NCI-H1930 (cell line): ENCODE results near the gene IL4R.
"Not testable (repeated sequence)": the region's sequence is repeated elsewhere in the genome, so short reads cannot be mapped to it uniquely, and the experiment has no call there.

ENCODE experiments used
- DNase-seq, 2 experiments: peaks; one replicate each; lab custom pipeline; 2025; lab: John Stamatoyannopoulos, UW

IL4R gene

DNA sequence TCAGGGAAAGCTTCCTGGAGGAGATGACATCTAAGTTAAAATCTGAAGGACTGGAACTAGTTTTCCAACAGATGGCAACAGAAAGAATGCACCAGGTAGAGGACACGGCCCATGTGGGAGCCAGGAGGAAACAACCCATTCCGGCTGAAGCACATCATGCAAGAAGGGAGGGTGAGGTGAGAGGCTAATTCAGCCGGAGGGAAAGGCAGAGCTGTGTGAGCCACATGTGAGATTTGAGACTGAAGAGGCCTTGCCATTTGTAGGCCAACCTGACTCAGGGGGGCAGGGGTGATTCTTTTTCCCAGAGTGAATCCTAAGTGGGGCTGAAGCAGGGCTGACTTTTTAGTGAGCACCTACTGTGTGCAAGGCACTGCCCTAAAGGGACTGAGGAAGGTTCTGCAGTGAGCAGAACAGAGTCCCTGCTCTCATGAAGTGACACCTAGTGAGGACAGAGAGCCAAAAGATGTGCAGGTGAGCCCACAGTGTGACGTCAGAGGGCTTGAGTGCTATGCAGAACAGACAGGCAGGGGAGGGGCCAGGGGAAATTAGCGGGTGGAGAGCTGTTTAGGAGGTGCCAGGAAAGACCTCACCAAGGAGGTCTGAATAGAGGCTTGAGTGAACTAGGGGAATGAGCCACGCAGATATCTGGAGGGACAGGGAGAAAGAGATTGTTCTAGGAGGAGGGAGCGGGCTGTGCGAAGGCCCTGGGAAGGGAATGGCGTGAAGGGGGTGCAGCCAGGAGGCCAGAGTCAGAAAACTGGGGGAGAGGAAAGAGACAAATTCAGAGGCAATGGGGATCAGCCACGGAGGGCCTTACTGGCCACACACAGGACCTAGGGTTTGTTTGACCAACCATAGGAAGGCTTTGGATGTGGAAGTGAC lies 68.4 kb downstream of the IL4R start:
- DNase-seq: no peak

- DNase-seq: no peak
Observed at GRCh38 chr16:27383556-27384243, 69.9 kb downstream of the IL4R start.

- no peak for DNase-seq
Observed at GRCh38 chr16:27384425-27384824, 70.7 kb downstream of the IL4R start.

GRCh38 chr16:27385398-27385797 lies 71.6 kb downstream of the IL4R start:
- no peak for DNase-seq

DNA sequence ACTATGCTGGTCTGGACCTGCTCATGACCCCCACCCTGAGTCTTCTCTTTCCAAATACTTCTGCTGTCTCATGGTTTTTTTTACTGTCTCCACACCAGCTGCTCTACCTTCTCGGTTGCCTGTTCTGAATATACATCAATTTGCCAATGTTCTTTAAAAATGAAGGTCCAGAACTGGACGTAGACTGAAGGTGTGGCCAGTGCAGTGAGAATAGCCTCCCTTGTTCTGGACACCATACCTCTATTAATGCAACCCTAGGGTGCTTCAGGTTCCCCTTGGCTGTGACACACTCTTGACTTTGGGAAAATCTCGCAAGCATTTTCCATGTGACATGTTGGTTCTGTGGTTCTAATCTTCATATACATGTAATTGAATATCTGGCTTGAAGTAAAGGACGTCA lies 72.9 kb downstream of the IL4R start:
- DNase-seq: no peak

DNA sequence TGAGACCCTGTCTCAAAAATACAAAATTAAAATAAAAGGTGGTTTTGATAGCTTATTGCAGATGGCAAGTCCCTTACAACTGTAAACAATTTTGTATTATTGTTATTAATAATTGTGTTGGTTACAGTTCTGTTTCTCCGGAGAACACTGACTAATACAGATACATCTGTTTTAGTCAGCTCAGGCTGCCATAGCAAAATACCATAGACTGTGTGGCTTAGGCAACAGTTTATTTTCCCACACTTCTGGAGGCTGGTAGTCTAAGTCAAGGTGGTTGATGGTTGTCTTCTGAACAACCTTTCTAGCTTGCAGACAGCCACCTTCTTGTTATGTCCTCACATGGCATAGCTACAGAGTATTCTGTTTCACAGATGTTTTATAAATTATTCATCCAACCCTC lies 74.0 kb downstream of the IL4R start:
- DNase-seq: no peak

GRCh38 chr16:27389272-27389961 lies 75.6 kb downstream of the IL4R start:
- DNase-seq: no peak

DNA sequence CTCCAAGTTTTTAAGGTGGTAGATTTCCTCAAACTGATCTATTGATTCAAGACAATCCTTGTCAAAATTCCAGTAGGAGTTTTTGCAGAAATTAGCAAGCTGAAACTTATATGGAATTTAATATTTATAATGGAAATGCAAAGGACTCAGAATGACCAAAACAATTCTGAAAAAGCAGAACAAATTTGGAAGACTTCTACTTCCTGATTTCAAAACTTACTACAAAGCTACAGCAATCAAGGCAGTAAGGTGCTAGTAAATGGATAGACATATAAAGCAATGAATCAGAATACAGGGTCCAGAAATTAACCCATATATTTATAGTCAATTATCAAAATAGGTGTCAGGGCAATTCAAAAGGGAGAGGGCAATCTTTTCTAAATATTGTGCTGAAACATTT lies 76.4 kb downstream of the IL4R start:
- DNase-seq: no peak

- no peak for DNase-seq
Observed at GRCh38 chr16:27392671-27393070, 78.9 kb downstream of the IL4R start.

GRCh38 chr16:27394516-27394915 lies 80.7 kb downstream of the IL4R start:
- DNase-seq: no peak

GRCh38 chr16:27398341-27398893 lies 84.6 kb downstream of the IL4R start:
- not testable (repeated sequence) for DNase-seq

DNA sequence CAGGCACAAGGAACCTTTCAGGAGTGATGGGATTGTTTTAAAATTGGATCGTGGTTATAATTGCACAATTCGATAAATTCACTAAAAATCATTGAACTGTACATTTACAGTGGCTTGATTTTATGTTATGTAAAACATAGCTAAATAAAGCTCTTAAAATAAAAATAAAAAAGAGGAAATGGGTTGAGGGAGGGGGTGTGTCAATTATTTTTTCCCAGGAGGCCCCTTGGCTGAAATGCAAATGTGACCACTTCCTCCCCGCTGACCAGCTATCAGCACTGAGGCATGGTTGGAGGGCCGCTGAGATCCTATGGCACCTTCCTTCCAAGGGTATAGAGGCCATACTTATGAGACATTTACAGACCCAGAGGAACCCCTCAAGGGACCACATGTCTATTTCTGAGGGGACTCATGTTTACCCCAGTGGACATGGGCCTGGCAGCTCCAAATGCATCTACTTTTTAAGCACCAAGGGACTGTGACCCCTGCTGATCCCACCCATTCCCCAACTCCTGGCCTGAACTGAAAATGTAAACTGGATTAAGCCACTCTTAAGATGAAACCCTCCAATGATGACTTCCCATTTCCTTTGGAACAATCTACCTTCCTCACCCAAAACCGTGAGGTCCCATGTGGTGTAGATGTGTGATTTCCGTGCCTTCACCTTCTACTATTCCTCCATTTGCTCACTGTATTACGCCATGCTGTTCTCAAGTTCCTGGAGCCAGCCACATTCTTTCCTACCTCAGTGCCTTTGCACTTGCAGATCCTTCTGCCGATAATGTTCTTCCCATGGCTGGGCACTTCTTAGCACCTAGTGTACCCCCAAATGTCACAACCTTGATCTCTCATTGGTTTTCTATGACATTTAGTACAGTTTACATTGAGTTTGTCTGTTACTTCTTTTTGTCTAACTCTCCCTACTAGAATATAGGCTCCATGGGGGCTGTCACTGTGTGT lies 85.4 kb downstream of the IL4R start:
- no peak for DNase-seq

DNA sequence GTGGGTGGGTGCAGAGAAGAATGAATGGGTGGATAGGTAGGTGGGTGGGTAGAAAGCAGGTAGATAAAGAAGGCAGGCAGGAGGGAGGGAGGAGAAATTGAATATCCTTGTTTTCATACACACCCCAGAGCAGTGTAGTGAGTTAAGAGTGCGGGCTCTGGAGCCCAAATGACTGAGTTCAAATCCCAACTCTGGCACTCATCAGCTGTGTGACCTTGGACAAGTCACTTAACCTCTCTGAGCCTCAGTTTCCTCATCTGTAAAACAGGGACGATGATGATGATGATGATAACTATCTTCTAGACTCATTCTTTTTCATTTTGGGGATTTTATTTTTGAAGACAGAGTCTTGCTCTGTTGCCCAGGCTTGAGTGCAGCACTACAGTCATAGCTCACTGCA lies 86.2 kb downstream of the IL4R start:
- no peak for DNase-seq

- DNase-seq: no peak
Observed at GRCh38 chr16:27400751-27401620, 87.2 kb downstream of the IL4R start.

GRCh38 chr16:27401768-27402568 lies 88.2 kb downstream of the IL4R start, which contains the start of gene IL21R:
IL21R (plus strand) TSS chr16:27402174; CDS start chr16:27430072, 27,898 bp downstream.
- no peak for DNase-seq

GRCh38 chr16:27402569-27402963 lies 88.8 kb downstream of the IL4R start:
- DNase-seq: no peak

GRCh38 chr16:27402964-27403600 lies 89.3 kb downstream of the IL4R start:
- DNase-seq: no peak

GRCh38 chr16:27403601-27403992 lies 89.8 kb downstream of the IL4R start:
- no peak for DNase-seq
